ENCODE data around the gene ZNF512B. TPM values are rescaled to one million over a fixed set of nuclear protein-coding genes. Genes with fewer than 3 reads are reported as not detected.

Gene ZNF512B, protein sequence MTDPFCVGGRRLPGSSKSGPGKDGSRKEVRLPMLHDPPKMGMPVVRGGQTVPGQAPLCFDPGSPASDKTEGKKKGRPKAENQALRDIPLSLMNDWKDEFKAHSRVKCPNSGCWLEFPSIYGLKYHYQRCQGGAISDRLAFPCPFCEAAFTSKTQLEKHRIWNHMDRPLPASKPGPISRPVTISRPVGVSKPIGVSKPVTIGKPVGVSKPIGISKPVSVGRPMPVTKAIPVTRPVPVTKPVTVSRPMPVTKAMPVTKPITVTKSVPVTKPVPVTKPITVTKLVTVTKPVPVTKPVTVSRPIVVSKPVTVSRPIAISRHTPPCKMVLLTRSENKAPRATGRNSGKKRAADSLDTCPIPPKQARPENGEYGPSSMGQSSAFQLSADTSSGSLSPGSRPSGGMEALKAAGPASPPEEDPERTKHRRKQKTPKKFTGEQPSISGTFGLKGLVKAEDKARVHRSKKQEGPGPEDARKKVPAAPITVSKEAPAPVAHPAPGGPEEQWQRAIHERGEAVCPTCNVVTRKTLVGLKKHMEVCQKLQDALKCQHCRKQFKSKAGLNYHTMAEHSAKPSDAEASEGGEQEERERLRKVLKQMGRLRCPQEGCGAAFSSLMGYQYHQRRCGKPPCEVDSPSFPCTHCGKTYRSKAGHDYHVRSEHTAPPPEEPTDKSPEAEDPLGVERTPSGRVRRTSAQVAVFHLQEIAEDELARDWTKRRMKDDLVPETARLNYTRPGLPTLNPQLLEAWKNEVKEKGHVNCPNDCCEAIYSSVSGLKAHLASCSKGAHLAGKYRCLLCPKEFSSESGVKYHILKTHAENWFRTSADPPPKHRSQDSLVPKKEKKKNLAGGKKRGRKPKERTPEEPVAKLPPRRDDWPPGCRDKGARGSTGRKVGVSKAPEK
- 1 to 10 TPM; 7.9 to 9.3 TPM for total RNA-seq

DNA sequence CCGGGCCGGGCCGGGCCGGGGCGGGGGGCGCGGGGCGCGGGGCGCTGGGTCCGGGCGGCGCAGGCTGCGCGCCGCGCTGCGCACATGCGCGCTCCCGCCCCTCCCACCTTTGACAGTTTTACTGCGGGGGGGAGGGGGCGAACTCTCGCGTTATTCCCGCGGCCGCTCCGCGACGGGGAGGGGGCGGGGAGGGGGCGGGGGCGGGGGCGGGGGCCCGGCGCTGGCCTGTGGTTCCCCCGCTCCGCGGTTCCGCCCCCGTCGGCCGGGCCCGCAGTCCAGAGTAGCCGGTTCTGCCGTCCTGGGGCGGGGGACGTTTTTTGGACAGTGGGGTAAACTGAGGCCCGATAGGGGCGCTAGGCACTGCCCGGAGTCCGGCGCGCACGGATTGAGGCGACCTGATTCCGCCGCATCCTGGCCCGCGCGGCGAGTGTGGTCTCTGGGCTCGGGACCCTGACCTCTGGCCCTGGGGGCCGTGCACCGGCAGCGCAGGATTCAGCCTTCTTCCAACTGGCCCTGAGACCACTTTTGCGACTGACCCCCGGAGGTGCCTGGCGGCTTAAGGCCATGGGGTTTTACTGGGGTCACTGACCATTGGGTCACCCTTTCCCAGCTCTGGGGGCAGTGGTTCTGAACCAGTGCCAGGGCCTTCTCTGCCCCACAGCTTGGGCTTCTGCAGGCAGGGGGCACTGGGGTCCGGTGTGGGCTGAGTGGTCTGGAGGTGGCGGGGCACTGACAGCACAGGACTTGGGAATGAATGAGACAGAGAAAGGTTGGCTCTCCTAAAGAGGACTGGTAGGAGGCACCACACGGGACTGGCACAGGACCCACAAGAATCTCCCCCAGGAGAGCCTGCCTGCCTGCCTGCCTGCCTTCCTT is at the start of gene ZNF512B:
Gene ZNF512B (minus strand): TSS at position 93 of the 876 bp plus-strand sequence. CDS start 1,980 bp downstream, outside the sequence.

DNA sequence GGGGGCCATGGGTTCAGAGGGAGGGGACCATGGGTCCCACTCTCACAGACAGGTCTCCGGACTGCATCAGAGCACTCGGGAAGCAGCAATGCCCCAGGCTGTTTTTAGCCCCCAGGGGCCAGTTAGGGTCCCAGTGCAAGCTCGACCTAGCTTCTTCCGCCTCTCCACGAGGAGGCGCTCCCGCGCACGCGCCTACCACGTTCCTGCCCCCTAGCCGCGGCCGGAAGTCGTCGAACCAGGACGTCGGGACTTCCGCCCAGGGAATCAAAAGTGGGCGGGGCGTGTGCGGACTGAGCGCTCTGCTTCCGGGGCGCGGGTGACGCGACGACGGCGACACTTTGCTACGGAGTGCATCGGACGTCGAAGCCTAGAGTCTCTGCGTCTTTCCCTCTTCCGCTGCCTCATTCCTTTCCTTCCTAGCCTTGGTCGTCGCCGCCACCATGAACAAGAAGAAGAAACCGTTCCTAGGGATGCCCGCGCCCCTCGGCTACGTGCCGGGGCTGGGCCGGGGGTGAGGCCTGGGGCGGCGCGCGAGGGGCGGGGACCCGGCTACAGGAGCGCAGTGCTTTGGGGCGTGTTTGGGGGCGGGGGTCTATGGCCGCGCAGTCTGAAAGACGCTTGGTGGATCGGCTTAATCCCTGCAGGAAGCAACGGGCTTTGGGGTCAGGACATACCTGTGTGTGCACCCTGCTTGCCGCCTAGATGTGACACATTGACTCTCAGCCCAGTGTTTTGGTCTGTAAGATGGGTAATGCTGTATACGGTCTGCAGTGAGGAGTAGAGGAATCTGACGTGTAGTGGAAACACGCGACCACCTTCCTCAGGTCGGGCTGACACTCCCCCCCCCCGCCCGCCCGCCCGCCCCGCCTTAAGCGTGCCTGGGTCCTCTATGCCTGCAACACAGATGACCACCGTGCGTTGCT is 11.3 kb upstream of the ZNF512B start, which contains the start of gene PRPF6:
Gene PRPF6 (plus strand): TSS at position 327 of the 923 bp plus-strand sequence. CDS start 114 bp downstream, at position 441.

DNA sequence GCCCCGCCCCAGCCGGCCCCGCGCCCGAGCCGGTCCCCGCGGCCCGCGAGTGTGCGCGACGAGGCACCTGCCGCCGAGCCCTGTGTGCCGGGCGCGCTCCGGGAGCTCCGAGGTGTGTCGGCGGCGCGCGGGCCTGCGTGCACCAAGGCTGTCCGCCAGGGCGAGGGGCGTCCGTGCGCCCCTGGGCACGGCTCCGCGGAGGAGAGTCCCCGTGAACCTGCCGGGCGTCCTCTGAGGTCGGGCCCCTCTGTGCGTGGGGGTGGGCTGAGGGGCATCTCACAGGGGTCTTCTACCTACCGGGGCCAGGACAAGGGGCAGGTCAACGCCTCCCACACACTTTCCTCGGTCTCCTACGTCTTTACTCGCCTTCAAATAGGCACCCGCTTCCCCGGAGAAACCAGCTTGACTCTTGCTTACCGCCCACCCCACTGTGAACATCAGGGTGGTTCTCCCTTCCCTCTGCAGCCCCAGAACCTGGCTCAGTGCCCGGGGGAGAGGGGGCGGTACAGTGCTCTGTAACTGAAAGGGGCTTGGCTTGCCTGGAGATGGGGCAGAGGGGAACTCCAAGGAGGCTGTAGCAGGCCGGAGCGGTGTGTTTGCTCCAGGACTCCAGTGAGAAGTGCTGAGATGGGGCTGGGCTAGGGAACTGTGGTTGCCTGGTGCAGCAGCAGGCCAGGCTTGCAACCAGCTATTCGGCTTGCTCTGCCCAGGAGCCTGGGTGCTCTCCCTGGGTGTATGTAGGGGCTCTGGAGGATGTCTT is 10.0 kb upstream of the ZNF512B start, which contains the start of gene SAMD10:
Gene SAMD10 (minus strand): TSS at position 86 of the 760 bp plus-strand sequence. CDS start 175 bp downstream, outside the sequence.

DNA sequence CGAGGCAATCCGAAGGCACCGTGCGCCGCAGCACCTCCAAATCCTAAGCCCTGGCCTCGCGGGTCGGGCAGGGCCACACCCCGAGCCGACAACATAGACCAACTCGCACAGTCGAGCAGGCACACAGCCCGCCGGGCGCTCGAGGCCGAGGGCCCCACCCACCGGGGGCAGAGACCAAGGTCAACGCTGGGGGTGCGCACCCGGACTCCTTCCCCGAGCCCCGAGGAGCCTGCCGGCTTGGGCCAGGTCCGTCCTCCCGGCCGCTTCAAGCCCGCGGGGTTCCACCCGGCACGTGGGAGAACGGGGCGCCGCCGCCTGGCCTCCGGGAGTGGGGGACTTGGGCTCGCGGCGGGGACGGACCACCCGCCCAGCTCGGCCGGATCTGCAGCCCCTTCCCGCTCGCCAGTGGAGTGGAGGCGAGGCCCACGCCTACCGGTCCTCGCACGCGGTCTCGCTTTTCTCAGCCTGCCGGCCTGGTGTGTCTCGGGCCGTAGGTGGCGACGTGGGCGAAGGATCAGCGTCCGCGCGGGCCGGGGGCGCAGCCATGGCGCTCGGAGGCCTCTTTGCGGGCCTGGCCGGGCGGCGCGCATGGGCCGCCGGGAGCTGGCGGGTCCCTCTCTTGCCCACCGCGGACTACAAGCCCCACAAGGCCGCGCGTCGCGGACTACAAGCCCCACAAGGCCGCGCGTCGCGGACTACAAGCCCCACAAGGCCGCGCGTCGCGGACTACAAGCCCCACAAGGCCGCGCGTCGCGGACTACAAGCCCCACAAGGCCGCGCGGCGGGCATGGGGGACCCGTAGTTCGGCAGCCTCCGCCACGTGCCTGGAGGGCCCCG is 13.7 kb downstream of the ZNF512B start, which contains the start of gene UCKL1:
Gene UCKL1 (minus strand): TSS at position 590 of the 837 bp plus-strand sequence. CDS start 44 bp downstream, at position 546.

Small RNA genes within 50 kb of the gene (small RNA-seq; reads per million reads assigned to genes)
- gene MIR647 (0 reads per million in 2 donors), gene MIR941-2 (0 reads per million in 2 donors), gene MIR941-4 (0 reads per million in 2 donors), gene MIR941-5 (0 reads per million in 2 donors), gene RNU1-134P (2.0 to 10.6 reads per million in 2 donors)

Other genes starting within 250 kb of the ZNF512B start
- 1 to 10 TPM; 1.4 to 1.7 TPM for gene LIME1, start 233.3 kb downstream of the ZNF512B start, total RNA-seq
- 1 to 10 TPM; 5.9 to 7.7 TPM for gene SLC2A4RG, start 230.2 kb downstream of the ZNF512B start, total RNA-seq
- under 1 TPM; under 0.01 to 1.00 TPM for gene ZBTB46, start 138.7 kb downstream of the ZNF512B start, total RNA-seq
- gene ABHD16B, start 108.4 kb downstream of the ZNF512B start, total RNA-seq, result not detected
- 10 to 100 TPM; 47.1 to 53.9 TPM for gene TPD52L2, start 104.7 kb downstream of the ZNF512B start, total RNA-seq
- 10 to 100 TPM; 34.4 to 39.6 TPM for gene DNAJC5, start 74.8 kb downstream of the ZNF512B start, total RNA-seq
- 10 to 100 TPM; 25.5 to 36.0 TPM for gene UCKL1, start 13.5 kb downstream of the ZNF512B start, total RNA-seq
- gene SAMD10, start 9.7 kb upstream of the ZNF512B start, total RNA-seq, result 1 to 10 TPM in 1 of 2 donors, under 1 TPM in 1; 1.00 to 2.1 TPM
- gene PRPF6, start 11.2 kb upstream of the ZNF512B start, total RNA-seq, result 10 to 100 TPM; 47.1 to 51.0 TPM
- gene C20orf204, start 66.3 kb upstream of the ZNF512B start, total RNA-seq, result 1 to 10 TPM in 1 of 2 donors, under 1 TPM in 1; 1.00 to 1.4 TPM
- gene SOX18, start 79.7 kb upstream of the ZNF512B start, total RNA-seq, result under 1 TPM; 0.33 to 0.34 TPM
- 10 to 100 TPM in 1 of 2 donors, 1 to 10 TPM in 1; 8.0 to 13.1 TPM for gene TCEA2, start 93.3 kb upstream of the ZNF512B start, total RNA-seq
- gene RGS19, start 109.6 kb upstream of the ZNF512B start, total RNA-seq, result 10 to 100 TPM in 1 of 2 donors, 1 to 10 TPM in 1; 8.3 to 17.3 TPM
- gene OPRL1, start 110.2 kb upstream of the ZNF512B start, total RNA-seq, result under 1 TPM; 0.34 to 0.67 TPM
- gene LKAAEAR1, start 114.5 kb upstream of the ZNF512B start, total RNA-seq, result not detected
- not detected for gene NPBWR2, start 137.6 kb upstream of the ZNF512B start, total RNA-seq
- under 1 TPM in 1 of 2 donors, not detected in 1; under 0.01 TPM for gene MYT1, start 194.5 kb upstream of the ZNF512B start, total RNA-seq

All from melanocyte of skin (primary cell).